HCT116 (cell line): ENCODE results near the gene HDAC10. TPM values are rescaled to one million over a fixed set of nuclear protein-coding genes. Genes with fewer than 3 reads are reported as not detected.

Source experiments
- ATAC-seq: fragments of 200-7000 bp; cut with Tn5 transposase; 2 replicates; pipeline ENCODE4 v1.9.1; 2020; ENCODE audit warnings: mild to moderate bottlenecking, moderate library complexity
- BruUV-seq: library from RNA; stranded (reverse); fragments of 400-500 nt; replicated peaks from 2 replicates; lab custom pipeline; 2021; lab: Mats Ljungman, UMichigan
- CTCF ChIA-PET: fragments of 300-600 bp; sonication (Branson Sonifier 250); formaldehyde crosslinking; loops from one replicate; lab custom pipeline; 2021; ENCODE audit warnings: antibody characterized with exemption; lab: Charles Lee
- POLR2A ChIA-PET: fragments of 300-600, 350-600 bp; sonication (Branson Sonifier 250); formaldehyde crosslinking; loops from one replicate; lab custom pipeline; 2021; ENCODE audit warnings: antibody characterized with exemption; lab: Charles Lee
- RAD21 ChIA-PET, 2 experiments: fragments of 300-600 bp; sonication (Branson Sonifier 250); formaldehyde crosslinking; loops; one replicate each; lab custom pipeline; 2023; ENCODE audit warnings: low total read pairs in 2 of 2; ENCODE audit not compliant: uncharacterized antibody in 2 of 2, unreplicated experiment in 2 of 2, low non-redundant PET in 1 of 2; lab: Charles Lee
- DNase-seq: peaks from one replicate; pipeline ENCODE4 v3.0.0-alpha.2; 2010; ENCODE audit warnings: low read depth, low spot score
- H2AFZ ChIP-seq: fragments of 200-600 bp; shearing (Covaris generic), sonication (generic); 2 replicates; pipeline ENCODE4 v1.6.1; 2017; ENCODE audit warnings: low read depth, mixed run types, mixed read lengths, antibody characterized with exemption, low read length; ENCODE audit not compliant: poor library complexity, severe bottlenecking
- H3K27ac ChIP-seq: 2 replicates; pipeline ENCODE4 v1.5.1; 2012; ENCODE audit warnings: low read depth, low read length
- H3K27me3 ChIP-seq: fragments of 200-600 bp; sonication (generic); 2 replicates; pipeline ENCODE4 v1.6.1; 2016; ENCODE audit warnings: mixed run types, low read length, mixed read lengths; ENCODE audit not compliant: insufficient read depth
- H3K36me3 ChIP-seq, 2 experiments: fragments of 200-500 bp in 1 of 2; fragments of 200-600 bp in 1 of 2; sonication (Bioruptor generic) in 1 of 2; sonication (generic) in 1 of 2; 2 replicates each; pipeline versions ENCODE4 v1.5.1 to v1.6.1; 2014 to 2016; ENCODE audit warnings: low read length in 2 of 2, inconsistent platforms in 1 of 2, mixed read lengths in 1 of 2, mixed run types in 1 of 2; ENCODE audit not compliant: insufficient read depth in 2 of 2, control insufficient read depth in 1 of 2
- H3K4me1 ChIP-seq, 2 experiments: fragments of 200-600 bp in 1 of 2; sonication (generic) in 1 of 2; 2 replicates each; pipeline versions ENCODE4 v1.5.1 to v1.6.1; 2012 to 2017; ENCODE audit warnings: low read length in 2 of 2, inconsistent platforms in 1 of 2, mild to moderate bottlenecking in 1 of 2, mixed read lengths in 1 of 2, mixed run types in 1 of 2, moderate library complexity in 1 of 2; ENCODE audit not compliant: insufficient read depth in 2 of 2, control insufficient read depth in 1 of 2
- H3K4me2 ChIP-seq: fragments of 200-600 bp; sonication (generic); 2 replicates; pipeline ENCODE4 v1.6.1; 2017; ENCODE audit warnings: mixed run types, low read length, mixed read lengths
- H3K4me3 ChIP-seq, 2 experiments: fragments of 200-600 bp in 1 of 2; sonication (generic) in 1 of 2; replicated peaks in 1 of 2; 2 replicates each; pipeline ENCODE4 v1.5.1; 2011 to 2016; ENCODE audit warnings: low read length in 2 of 2, control low read depth in 1 of 2, low read depth in 1 of 2, mild to moderate bottlenecking in 1 of 2, mixed read lengths in 1 of 2, mixed run types in 1 of 2
- H3K79me2 ChIP-seq: fragments of 200-600 bp; sonication (generic); 2 replicates; pipeline ENCODE4 v1.6.1; 2017; ENCODE audit warnings: mild to moderate bottlenecking, mixed run types, low read length, moderate library complexity, mixed read lengths; ENCODE audit not compliant: insufficient read depth
- H3K9ac ChIP-seq: fragments of 200-600 bp; sonication (generic); 2 replicates; pipeline ENCODE4 v1.6.1; 2016; ENCODE audit warnings: low read length, mixed read lengths
- H3K9me2 ChIP-seq: fragments of 200-600 bp; sonication (generic), shearing (Covaris generic); 2 replicates; pipeline ENCODE4 v1.6.1; 2017; ENCODE audit warnings: mixed run types, mild to moderate bottlenecking, moderate library complexity; ENCODE audit not compliant: insufficient read depth
- H3K9me3 ChIP-seq, 2 experiments: fragments of 200-500 bp in 1 of 2; fragments of 200-600 bp in 1 of 2; sonication (Bioruptor generic) in 1 of 2; sonication (generic) in 1 of 2; 2 replicates each; pipeline ENCODE4 v1.6.1; 2014 to 2017; ENCODE audit warnings: low read length in 2 of 2, mixed read lengths in 2 of 2, inconsistent platforms in 1 of 2, low read depth in 1 of 2, mild to moderate bottlenecking in 1 of 2, mixed run types in 1 of 2, moderate library complexity in 1 of 2; ENCODE audit not compliant: control insufficient read depth in 1 of 2, insufficient read depth in 1 of 2
- H4K20me1 ChIP-seq: fragments of 200-600 bp; sonication (generic), shearing (Covaris generic); 2 replicates; pipeline ENCODE4 v1.6.1; 2017; ENCODE audit warnings: mixed run types, mild to moderate bottlenecking, moderate library complexity; ENCODE audit not compliant: insufficient read depth
- CEBPB ChIP-seq: IDR thresholded peaks from 2 replicates; pipeline ENCODE4 v1.6.1; 2012; ENCODE audit warnings: low read depth
- ELF1 ChIP-seq: IDR thresholded peaks from 2 replicates; pipeline ENCODE4 v1.6.1; 2012; ENCODE audit warnings: low read depth, borderline replicate concordance
- EZH2 ChIP-seq: fragments of 200-600 bp; sonication (generic); IDR thresholded peaks from 2 replicates; pipeline ENCODE4 v1.6.1; 2017; ENCODE audit warnings: antibody characterized with exemption, mixed run types
- POLR2A ChIP-seq: IDR thresholded peaks from 2 replicates; pipeline ENCODE4 v1.7.0; 2011; ENCODE audit warnings: borderline replicate concordance; ENCODE audit not compliant: insufficient read depth, insufficient read length; ENCODE audit errors: extremely low read depth
- SIN3A ChIP-seq: IDR thresholded peaks from 2 replicates; pipeline ENCODE4 v1.6.1; 2012; ENCODE audit warnings: low read depth
- SP1 ChIP-seq: IDR thresholded peaks from 2 replicates; pipeline ENCODE4 v1.6.1; 2012; ENCODE audit warnings: low read depth
- SRF ChIP-seq: IDR thresholded peaks from 2 replicates; pipeline ENCODE4 v1.6.1; 2012; ENCODE audit warnings: low read depth
- TCF7L2 ChIP-seq: IDR thresholded peaks from 2 replicates; pipeline ENCODE4 v1.7.0; 2011; ENCODE audit warnings: borderline replicate concordance, inconsistent platforms; ENCODE audit not compliant: insufficient read depth, insufficient read length; ENCODE audit errors: extremely low read depth
- YY1 ChIP-seq: IDR thresholded peaks from 2 replicates; pipeline ENCODE4 v1.6.1; 2011; ENCODE audit warnings: low read length, low read depth, moderate library complexity, mild to moderate bottlenecking; ENCODE audit not compliant: insufficient replicate concordance; ENCODE audit errors: extremely low read depth
- intact Hi-C: fragments of 100-400 bp; cut with micrococcal nuclease; formaldehyde crosslinking; loops from 2 replicates; pipeline ENCODE4 v1.10.0; 2022
- total RNA-seq: library from RNA; stranded (reverse); gene quantifications from one replicate; pipeline ENCODE4 v1.2.1, GENCODE V29; 2021; ENCODE audit not compliant: unreplicated experiment
- TF ChIP-seq, protein P1 (sequence below): IDR thresholded peaks from 2 replicates; pipeline ENCODE4 v1.6.1; 2012
- TF ChIP-seq, protein P2 (sequence below): IDR thresholded peaks from 2 replicates; pipeline ENCODE4 v1.6.1; 2012
- TF ChIP-seq, protein P3 (sequence below), 3 experiments: fragments of 200-600 bp in 1 of 3; sonication (generic) in 1 of 3; IDR thresholded peaks in 2 of 3; conservative IDR thresholded peaks in 1 of 3; 2 replicates each; pipeline ENCODE4 v1.5.1; 2012 to 2017; ENCODE audit warnings: low read depth in 2 of 3, low read length in 2 of 3, antibody characterized with exemption in 1 of 3, borderline replicate concordance in 1 of 3, control low read depth in 1 of 3, mild to moderate bottlenecking in 1 of 3, mixed read lengths in 1 of 3, mixed run types in 1 of 3, moderate library complexity in 1 of 3; ENCODE audit not compliant: insufficient read depth in 1 of 3
- TF ChIP-seq, protein P4 (sequence below): IDR thresholded peaks from 2 replicates; pipeline ENCODE4 v1.6.1; 2011; ENCODE audit warnings: mild to moderate bottlenecking, low read length, moderate library complexity; ENCODE audit not compliant: insufficient replicate concordance; ENCODE audit errors: extremely low read depth

The HDAC10 gene
- total RNA-seq, 1 experiment from 2014 or later = 67.5 TPM

DNA sequence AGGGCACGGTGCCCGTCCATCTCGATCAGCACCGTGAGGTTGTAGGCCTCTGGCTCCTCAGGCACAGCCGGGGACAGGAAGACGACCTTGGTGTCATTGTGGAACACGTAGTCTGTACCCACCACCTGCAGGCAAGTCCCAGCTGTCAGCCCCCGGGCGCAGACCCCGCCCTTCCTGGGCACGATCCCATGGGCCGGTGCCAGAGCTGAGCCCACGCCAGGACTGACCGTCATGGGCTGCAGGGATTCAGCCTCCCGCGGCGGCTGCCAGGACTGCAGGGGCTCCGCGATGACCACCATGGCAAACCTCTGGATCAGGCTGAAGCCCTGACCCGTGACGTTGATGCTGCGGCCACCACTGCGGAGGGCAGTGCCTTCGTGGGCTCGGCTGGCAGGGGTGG lies 30.9 kb upstream of the HDAC10 start:
- Histone ChIP-seq H3K79me2 (peaks cover 21% of the 10 kb centered on the region; the same call in 1 of the 2 replicates), H4K20me1 (no peaks in the 10 kb centered on the region), H3K36me3 (peaks cover 24 to 67% of the 10 kb centered on the region in 2 experiments), H3K4me2 (peak overlapping the region; percentile 87), H3K9me3 (no peaks in the 10 kb centered on the region), H3K4me3 (peak overlapping the region; percentile 26 to 53)
- ATAC-seq = peak; percentile 1; the same call in 1 of the 2 replicates
- RAD21 ChIA-PET = no interaction called here
- intact Hi-C loops = no loop called here
- TF ChIP-seq, protein P1, sequence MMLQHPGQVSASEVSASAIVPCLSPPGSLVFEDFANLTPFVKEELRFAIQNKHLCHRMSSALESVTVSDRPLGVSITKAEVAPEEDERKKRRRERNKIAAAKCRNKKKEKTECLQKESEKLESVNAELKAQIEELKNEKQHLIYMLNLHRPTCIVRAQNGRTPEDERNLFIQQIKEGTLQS = no peak
- TF ChIP-seq POLR2A = no peak
- TF ChIP-seq SRF = no peak
- no peak for TF ChIP-seq CEBPB
- TF ChIP-seq EZH2 = no peak
- TF ChIP-seq ELF1 = no peak
- TF ChIP-seq, protein P2, sequence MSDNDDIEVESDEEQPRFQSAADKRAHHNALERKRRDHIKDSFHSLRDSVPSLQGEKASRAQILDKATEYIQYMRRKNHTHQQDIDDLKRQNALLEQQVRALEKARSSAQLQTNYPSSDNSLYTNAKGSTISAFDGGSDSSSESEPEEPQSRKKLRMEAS = no peak
- no peak for TF ChIP-seq YY1
- TF ChIP-seq, protein P3, sequence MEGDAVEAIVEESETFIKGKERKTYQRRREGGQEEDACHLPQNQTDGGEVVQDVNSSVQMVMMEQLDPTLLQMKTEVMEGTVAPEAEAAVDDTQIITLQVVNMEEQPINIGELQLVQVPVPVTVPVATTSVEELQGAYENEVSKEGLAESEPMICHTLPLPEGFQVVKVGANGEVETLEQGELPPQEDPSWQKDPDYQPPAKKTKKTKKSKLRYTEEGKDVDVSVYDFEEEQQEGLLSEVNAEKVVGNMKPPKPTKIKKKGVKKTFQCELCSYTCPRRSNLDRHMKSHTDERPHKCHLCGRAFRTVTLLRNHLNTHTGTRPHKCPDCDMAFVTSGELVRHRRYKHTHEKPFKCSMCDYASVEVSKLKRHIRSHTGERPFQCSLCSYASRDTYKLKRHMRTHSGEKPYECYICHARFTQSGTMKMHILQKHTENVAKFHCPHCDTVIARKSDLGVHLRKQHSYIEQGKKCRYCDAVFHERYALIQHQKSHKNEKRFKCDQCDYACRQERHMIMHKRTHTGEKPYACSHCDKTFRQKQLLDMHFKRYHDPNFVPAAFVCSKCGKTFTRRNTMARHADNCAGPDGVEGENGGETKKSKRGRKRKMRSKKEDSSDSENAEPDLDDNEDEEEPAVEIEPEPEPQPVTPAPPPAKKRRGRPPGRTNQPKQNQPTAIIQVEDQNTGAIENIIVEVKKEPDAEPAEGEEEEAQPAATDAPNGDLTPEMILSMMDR (IDR thresholded peaks at IDR 0.05 in 2 of 3, conservative IDR thresholded peaks at IDR 0.05 in 1 of 3; ENCODE audit: borderline replicate concordance in 1 of 3, insufficient read depth in 1 of 3, low read depth in 2 of 3, low read length in 2 of 3) = no peak
- TF ChIP-seq, protein P4, sequence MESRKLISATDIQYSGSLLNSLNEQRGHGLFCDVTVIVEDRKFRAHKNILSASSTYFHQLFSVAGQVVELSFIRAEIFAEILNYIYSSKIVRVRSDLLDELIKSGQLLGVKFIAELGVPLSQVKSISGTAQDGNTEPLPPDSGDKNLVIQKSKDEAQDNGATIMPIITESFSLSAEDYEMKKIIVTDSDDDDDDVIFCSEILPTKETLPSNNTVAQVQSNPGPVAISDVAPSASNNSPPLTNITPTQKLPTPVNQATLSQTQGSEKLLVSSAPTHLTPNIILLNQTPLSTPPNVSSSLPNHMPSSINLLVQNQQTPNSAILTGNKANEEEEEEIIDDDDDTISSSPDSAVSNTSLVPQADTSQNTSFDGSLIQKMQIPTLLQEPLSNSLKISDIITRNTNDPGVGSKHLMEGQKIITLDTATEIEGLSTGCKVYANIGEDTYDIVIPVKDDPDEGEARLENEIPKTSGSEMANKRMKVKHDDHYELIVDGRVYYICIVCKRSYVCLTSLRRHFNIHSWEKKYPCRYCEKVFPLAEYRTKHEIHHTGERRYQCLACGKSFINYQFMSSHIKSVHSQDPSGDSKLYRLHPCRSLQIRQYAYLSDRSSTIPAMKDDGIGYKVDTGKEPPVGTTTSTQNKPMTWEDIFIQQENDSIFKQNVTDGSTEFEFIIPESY = no peak
- no peak for TF ChIP-seq SP1
- TF ChIP-seq SIN3A = no peak
- no peak for TF ChIP-seq TCF7L2
- TF ChIP-seq, all 23 proteins: peak for 0
- Histone ChIP-seq H3K4me1 (peaks cover 20 to 28% of the 10 kb centered on the region in 2 experiments), H3K27ac (peak overlapping the region; percentile 96), H3K9me2 (no peaks in the 10 kb centered on the region), H2AFZ (no peak overlapping the region), H3K27me3 (no peaks in the 10 kb centered on the region), H3K9ac (peak overlapping the region; percentile 62)
- POLR2A ChIA-PET = interaction anchor here (1.1 to 1.7 kb wide), 3 partner anchors 11 to 22 kb away, joined by 3 to 6 read pairs (median 3); no protein-coding TSS in a partner anchor
- no TSS peak for BruUV-seq
- DNase-seq = no peak
- CTCF ChIA-PET = no interaction called here
